Measurements from ENCODE around the gene MEFV.

The MEFV gene

GRCh38 chr16:3220839-3221238 lies 35.6 kb downstream of the MEFV start:
- no peak overlapping the region for H3K14ac ChIP-seq (ENCODE audit: low read length)
- no peak overlapping the region for H3K9ac ChIP-seq (ENCODE audit: low read depth, low read length, poor library complexity)
- H2AK5ac ChIP-seq (ENCODE audit: low read depth, low read length): no peak overlapping the region
- H3K4ac ChIP-seq (ENCODE audit: low read length): no peak overlapping the region
- no peak overlapping the region for H3K4me3 ChIP-seq (ENCODE audit: low read length in 2 of 2)
- H3K36me3 ChIP-seq (replicated peaks in 1 of 2; ENCODE audit: control insufficient read depth in 2 of 2, insufficient read depth in 2 of 2, low read length in 2 of 2): peaks cover 19 to 42% of the 10 kb centered on the region in 2 donors
- peaks cover 2% of the 10 kb centered on the region for H3K79me1 ChIP-seq (ENCODE audit: low read depth, low read length)
- H2AFZ ChIP-seq (ENCODE audit: low read length): no peak overlapping the region
- no peak overlapping the region for H4K8ac ChIP-seq (ENCODE audit: low read depth, low read length)
- H3K18ac ChIP-seq (ENCODE audit: low read length): no peak overlapping the region
- no peak overlapping the region for H3K4me2 ChIP-seq (ENCODE audit: insufficient read depth, low read length, poor library complexity, severe bottlenecking)
- no peaks in the 10 kb centered on the region for H3K4me1 ChIP-seq (ENCODE audit: control insufficient read depth in 2 of 2, insufficient read depth in 1 of 2, low read depth in 1 of 2, low read length in 2 of 2)
- no peak overlapping the region for H2BK120ac ChIP-seq (ENCODE audit: low read depth, low read length)
- H2BK5ac ChIP-seq (ENCODE audit: low read length): no peak overlapping the region
- no peak overlapping the region for H2BK12ac ChIP-seq (ENCODE audit: low read length)
- H3K27me3 ChIP-seq (ENCODE audit: control insufficient read depth in 3 of 3, insufficient read depth in 3 of 3, low read depth in 1 of 3, low read length in 3 of 3): no peaks in the 10 kb centered on the region
- no peak overlapping the region for H2BK15ac ChIP-seq (ENCODE audit: low read length)
- H3K23ac ChIP-seq (ENCODE audit: low read depth, low read length, poor library complexity): no peak overlapping the region
- H4K91ac ChIP-seq (ENCODE audit: low read depth, low read length, poor library complexity): no peak overlapping the region
- H3K27ac ChIP-seq (replicated peaks; ENCODE audit: low read length): no peak overlapping the region
- WGBS, 2 donors (ENCODE audit: extremely low coverage in 2 of 2, insufficient read length in 2 of 2, insufficient replicate concordance in 1 of 2): no CpG with 5 or more reads among the region's 10 CpGs
- peaks cover 30 to 48% of the 10 kb centered on the region in 2 donors for H3K9me3 ChIP-seq (replicated peaks in 1 of 2; ENCODE audit: control insufficient read depth in 2 of 2, insufficient read depth in 1 of 2, low read depth in 1 of 2, low read length in 2 of 2)
- DNase-seq (ENCODE audit: low spot score): no peak

GRCh38 chr16:3216263-3216640 lies 40.2 kb downstream of the MEFV start:
- peaks cover 4 to 9% of the 10 kb centered on the region in 2 donors for H3K9me3 ChIP-seq (replicated peaks in 1 of 2; ENCODE audit: control insufficient read depth in 2 of 2, insufficient read depth in 1 of 2, low read depth in 1 of 2, low read length in 2 of 2)
- no peak overlapping the region for H2AFZ ChIP-seq (ENCODE audit: low read length)
- no CpG with 5 or more reads among the region's 3 CpGs for WGBS, 2 donors (ENCODE audit: extremely low coverage in 2 of 2, insufficient read length in 2 of 2, insufficient replicate concordance in 1 of 2)
- no peak overlapping the region for H3K27ac ChIP-seq (replicated peaks; ENCODE audit: low read length)
- DNase-seq (ENCODE audit: low spot score): no peak
- H4K91ac ChIP-seq (ENCODE audit: low read depth, low read length, poor library complexity): no peak overlapping the region
- no peak overlapping the region for H3K4ac ChIP-seq (ENCODE audit: low read length)
- no peaks in the 10 kb centered on the region for H3K36me3 ChIP-seq (replicated peaks in 1 of 2; ENCODE audit: control insufficient read depth in 2 of 2, insufficient read depth in 2 of 2, low read length in 2 of 2)
- peaks cover 2% of the 10 kb centered on the region for H3K79me1 ChIP-seq (ENCODE audit: low read depth, low read length)
- H3K23ac ChIP-seq (ENCODE audit: low read depth, low read length, poor library complexity): peak overlapping the region; percentile 47
- no peak overlapping the region for H3K14ac ChIP-seq (ENCODE audit: low read length)
- H3K9ac ChIP-seq (ENCODE audit: low read depth, low read length, poor library complexity): no peak overlapping the region
- H3K4me1 ChIP-seq (ENCODE audit: control insufficient read depth in 2 of 2, insufficient read depth in 1 of 2, low read depth in 1 of 2, low read length in 2 of 2): no peaks in the 10 kb centered on the region
- H3K4me3 ChIP-seq (ENCODE audit: low read length in 2 of 2): no peak overlapping the region
- peaks cover 0 to 1% (median 0%) of the 10 kb centered on the region in 3 experiments for H3K27me3 ChIP-seq (ENCODE audit: control insufficient read depth in 3 of 3, insufficient read depth in 3 of 3, low read depth in 1 of 3, low read length in 3 of 3)
- no peak overlapping the region for H2BK12ac ChIP-seq (ENCODE audit: low read length)
- H2BK5ac ChIP-seq (ENCODE audit: low read length): no peak overlapping the region
- H2BK120ac ChIP-seq (ENCODE audit: low read depth, low read length): no peak overlapping the region
- no peak overlapping the region for H3K18ac ChIP-seq (ENCODE audit: low read length)
- H2BK15ac ChIP-seq (ENCODE audit: low read length): no peak overlapping the region
- H4K8ac ChIP-seq (ENCODE audit: low read depth, low read length): no peak overlapping the region
- H3K4me2 ChIP-seq (ENCODE audit: insufficient read depth, low read length, poor library complexity, severe bottlenecking): no peak overlapping the region
- H2AK5ac ChIP-seq (ENCODE audit: low read depth, low read length): no peak overlapping the region

GRCh38 chr16:3215601-3216262 lies 40.7 kb downstream of the MEFV start:
- no peak overlapping the region for H2AK5ac ChIP-seq (ENCODE audit: low read depth, low read length)
- H3K79me1 ChIP-seq (ENCODE audit: low read depth, low read length): peaks cover 2% of the 10 kb centered on the region
- H3K4me1 ChIP-seq (ENCODE audit: control insufficient read depth in 2 of 2, insufficient read depth in 1 of 2, low read depth in 1 of 2, low read length in 2 of 2): no peaks in the 10 kb centered on the region
- H3K27ac ChIP-seq (replicated peaks; ENCODE audit: low read length): no peak overlapping the region
- peaks cover 0 to 1% (median 0%) of the 10 kb centered on the region in 3 experiments for H3K27me3 ChIP-seq (ENCODE audit: control insufficient read depth in 3 of 3, insufficient read depth in 3 of 3, low read depth in 1 of 3, low read length in 3 of 3)
- H3K4me3 ChIP-seq (ENCODE audit: low read length in 2 of 2): no peak overlapping the region
- no peak overlapping the region for H2AFZ ChIP-seq (ENCODE audit: low read length)
- no peak overlapping the region for H4K91ac ChIP-seq (ENCODE audit: low read depth, low read length, poor library complexity)
- peak overlapping the region; percentile 47 for H3K23ac ChIP-seq (ENCODE audit: low read depth, low read length, poor library complexity)
- H3K36me3 ChIP-seq (replicated peaks in 1 of 2; ENCODE audit: control insufficient read depth in 2 of 2, insufficient read depth in 2 of 2, low read length in 2 of 2): no peaks in the 10 kb centered on the region
- H3K4me2 ChIP-seq (ENCODE audit: insufficient read depth, low read length, poor library complexity, severe bottlenecking): no peak overlapping the region
- DNase-seq (ENCODE audit: low spot score): no peak
- H3K4ac ChIP-seq (ENCODE audit: low read length): no peak overlapping the region
- no peak overlapping the region for H2BK5ac ChIP-seq (ENCODE audit: low read length)
- H3K9me3 ChIP-seq (replicated peaks in 1 of 2; ENCODE audit: control insufficient read depth in 2 of 2, insufficient read depth in 1 of 2, low read depth in 1 of 2, low read length in 2 of 2): peaks cover 0 to 5% of the 10 kb centered on the region in 2 donors
- no peak overlapping the region for H3K18ac ChIP-seq (ENCODE audit: low read length)
- no peak overlapping the region for H4K8ac ChIP-seq (ENCODE audit: low read depth, low read length)
- WGBS, 2 donors (ENCODE audit: extremely low coverage in 2 of 2, insufficient read length in 2 of 2, insufficient replicate concordance in 1 of 2): no CpG with 5 or more reads among the region's 11 CpGs
- no peak overlapping the region for H2BK12ac ChIP-seq (ENCODE audit: low read length)
- H3K14ac ChIP-seq (ENCODE audit: low read length): no peak overlapping the region
- no peak overlapping the region for H2BK120ac ChIP-seq (ENCODE audit: low read depth, low read length)
- no peak overlapping the region for H2BK15ac ChIP-seq (ENCODE audit: low read length)
- no peak overlapping the region for H3K9ac ChIP-seq (ENCODE audit: low read depth, low read length, poor library complexity)

- H3K4me2 ChIP-seq (ENCODE audit: insufficient read depth, low read length, poor library complexity, severe bottlenecking): no peak overlapping the region
- H2BK12ac ChIP-seq (ENCODE audit: low read length): no peak overlapping the region
- H4K91ac ChIP-seq (ENCODE audit: low read depth, low read length, poor library complexity): no peak overlapping the region
- H3K4me1 ChIP-seq (ENCODE audit: control insufficient read depth in 2 of 2, insufficient read depth in 1 of 2, low read depth in 1 of 2, low read length in 2 of 2): no peaks in the 10 kb centered on the region
- no peaks in the 10 kb centered on the region for H3K36me3 ChIP-seq (replicated peaks in 1 of 2; ENCODE audit: control insufficient read depth in 2 of 2, insufficient read depth in 2 of 2, low read length in 2 of 2)
- no peak overlapping the region for H3K23ac ChIP-seq (ENCODE audit: low read depth, low read length, poor library complexity)
- no peak overlapping the region for H2AK5ac ChIP-seq (ENCODE audit: low read depth, low read length)
- H3K9me3 ChIP-seq (replicated peaks in 1 of 2; ENCODE audit: control insufficient read depth in 2 of 2, insufficient read depth in 1 of 2, low read depth in 1 of 2, low read length in 2 of 2): peaks cover 0 to 7% of the 10 kb centered on the region in 2 donors
- no peak overlapping the region for H3K4me3 ChIP-seq (ENCODE audit: low read length in 2 of 2)
- H3K27ac ChIP-seq (replicated peaks; ENCODE audit: low read length): no peak overlapping the region
- no peak overlapping the region for H3K14ac ChIP-seq (ENCODE audit: low read length)
- no peak overlapping the region for H3K18ac ChIP-seq (ENCODE audit: low read length)
- H2BK120ac ChIP-seq (ENCODE audit: low read depth, low read length): no peak overlapping the region
- no peak for DNase-seq (ENCODE audit: low spot score)
- no peak overlapping the region for H2BK5ac ChIP-seq (ENCODE audit: low read length)
- no peak overlapping the region for H3K9ac ChIP-seq (ENCODE audit: low read depth, low read length, poor library complexity)
- H2BK15ac ChIP-seq (ENCODE audit: low read length): no peak overlapping the region
- H3K27me3 ChIP-seq (ENCODE audit: control insufficient read depth in 3 of 3, insufficient read depth in 3 of 3, low read depth in 1 of 3, low read length in 3 of 3): peaks cover 0 to 1% (median 0%) of the 10 kb centered on the region in 3 experiments
- no peak overlapping the region for H3K4ac ChIP-seq (ENCODE audit: low read length)
- H2AFZ ChIP-seq (ENCODE audit: low read length): no peak overlapping the region
- peaks cover 2% of the 10 kb centered on the region for H3K79me1 ChIP-seq (ENCODE audit: low read depth, low read length)
- no peak overlapping the region for H4K8ac ChIP-seq (ENCODE audit: low read depth, low read length)
- WGBS, 2 donors (ENCODE audit: extremely low coverage in 2 of 2, insufficient read length in 2 of 2, insufficient replicate concordance in 1 of 2): no CpG with 5 or more reads among the region's 7 CpGs
Observed at GRCh38 chr16:3214904-3215600, 41.4 kb downstream of the MEFV start.

All from neuronal stem cell (in vitro differentiated cells).